ENCODE data around the gene DGKD. TPM values are rescaled to one million over a fixed set of nuclear protein-coding genes. Genes with fewer than 3 reads are reported as not detected.

The DGKD gene
- polyA plus RNA-seq, 1 donor, result 21.9 TPM

GRCh38 chr2:233336541-233336940 lies 17.8 kb upstream of the DGKD start:
- DNase-seq (ENCODE audit: low read depth), result no peak

- no peak for DNase-seq (ENCODE audit: low read depth)
Measured at GRCh38 chr2:233338046-233338445, 16.2 kb upstream of the DGKD start.

GRCh38 chr2:233338812-233339368 lies 15.4 kb upstream of the DGKD start:
- no peak for DNase-seq (ENCODE audit: low read depth)

GRCh38 chr2:233339427-233339826 lies 14.9 kb upstream of the DGKD start:
- no peak for DNase-seq (ENCODE audit: low read depth)

- DNase-seq (ENCODE audit: low read depth), result no peak
Measured at GRCh38 chr2:233341296-233341695, 13.0 kb upstream of the DGKD start.

- no peak for DNase-seq (ENCODE audit: low read depth)
Measured at GRCh38 chr2:233342301-233342700, 12.0 kb upstream of the DGKD start.

GRCh38 chr2:233343171-233343705 lies 11.1 kb upstream of the DGKD start:
- DNase-seq (ENCODE audit: low read depth), result no peak

- DNase-seq (ENCODE audit: low read depth), result no peak
Measured at GRCh38 chr2:233346376-233346775, 7.9 kb upstream of the DGKD start.

- DNase-seq (ENCODE audit: low read depth), result no peak
Measured at GRCh38 chr2:233346930-233347329, 7.4 kb upstream of the DGKD start.

GRCh38 chr2:233349005-233349998 lies 5.0 kb upstream of the DGKD start:
- no peak for DNase-seq (ENCODE audit: low read depth)

GRCh38 chr2:233350708-233351107 lies 3.6 kb upstream of the DGKD start:
- no peak for DNase-seq (ENCODE audit: low read depth)

GRCh38 chr2:233351423-233351822 lies 2.9 kb upstream of the DGKD start:
- DNase-seq (ENCODE audit: low read depth), result no peak

GRCh38 chr2:233352141-233352842 lies 2.0 kb upstream of the DGKD start:
- no peak for DNase-seq (ENCODE audit: low read depth)

GRCh38 chr2:233353101-233353768 lies 1.1 kb upstream of the DGKD start:
- no peak for DNase-seq (ENCODE audit: low read depth)

GRCh38 chr2:233354500-233354924 lies 218 bp downstream of the DGKD start:
- no peak for DNase-seq (ENCODE audit: low read depth)

- DNase-seq (ENCODE audit: low read depth), result no peak
Measured at GRCh38 chr2:233354971-233355574, 779 bp downstream of the DGKD start.

GRCh38 chr2:233355916-233356315 lies 1.6 kb downstream of the DGKD start:
- DNase-seq (ENCODE audit: low read depth), result no peak

- no peak for DNase-seq (ENCODE audit: low read depth)
Measured at GRCh38 chr2:233356546-233357308, 2.4 kb downstream of the DGKD start.

- DNase-seq (ENCODE audit: low read depth), result no peak
Measured at GRCh38 chr2:233358335-233358734, 4.0 kb downstream of the DGKD start.

- no peak for DNase-seq (ENCODE audit: low read depth)
Measured at GRCh38 chr2:233358947-233359346, 4.7 kb downstream of the DGKD start.
